Dedifferentiated amniotic fluid mesenchymal stem cell (primary cell): ENCODE measurements around the gene PSMG1.
A peak's percentile ranks its signal among the peaks of the same experiment; 100 is the strongest.
"Not testable (repeated sequence)": the region's sequence is repeated elsewhere in the genome, so short reads cannot be mapped to it uniquely, and the experiment has no call there.

Experiments
- DNase-seq: peaks from one replicate; pipeline ENCODE4 v3.0.0-alpha.2; 2016; ENCODE audit errors: extremely low spot score

The PSMG1 gene, protein sequence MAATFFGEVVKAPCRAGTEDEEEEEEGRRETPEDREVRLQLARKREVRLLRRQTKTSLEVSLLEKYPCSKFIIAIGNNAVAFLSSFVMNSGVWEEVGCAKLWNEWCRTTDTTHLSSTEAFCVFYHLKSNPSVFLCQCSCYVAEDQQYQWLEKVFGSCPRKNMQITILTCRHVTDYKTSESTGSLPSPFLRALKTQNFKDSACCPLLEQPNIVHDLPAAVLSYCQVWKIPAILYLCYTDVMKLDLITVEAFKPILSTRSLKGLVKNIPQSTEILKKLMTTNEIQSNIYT

DNA sequence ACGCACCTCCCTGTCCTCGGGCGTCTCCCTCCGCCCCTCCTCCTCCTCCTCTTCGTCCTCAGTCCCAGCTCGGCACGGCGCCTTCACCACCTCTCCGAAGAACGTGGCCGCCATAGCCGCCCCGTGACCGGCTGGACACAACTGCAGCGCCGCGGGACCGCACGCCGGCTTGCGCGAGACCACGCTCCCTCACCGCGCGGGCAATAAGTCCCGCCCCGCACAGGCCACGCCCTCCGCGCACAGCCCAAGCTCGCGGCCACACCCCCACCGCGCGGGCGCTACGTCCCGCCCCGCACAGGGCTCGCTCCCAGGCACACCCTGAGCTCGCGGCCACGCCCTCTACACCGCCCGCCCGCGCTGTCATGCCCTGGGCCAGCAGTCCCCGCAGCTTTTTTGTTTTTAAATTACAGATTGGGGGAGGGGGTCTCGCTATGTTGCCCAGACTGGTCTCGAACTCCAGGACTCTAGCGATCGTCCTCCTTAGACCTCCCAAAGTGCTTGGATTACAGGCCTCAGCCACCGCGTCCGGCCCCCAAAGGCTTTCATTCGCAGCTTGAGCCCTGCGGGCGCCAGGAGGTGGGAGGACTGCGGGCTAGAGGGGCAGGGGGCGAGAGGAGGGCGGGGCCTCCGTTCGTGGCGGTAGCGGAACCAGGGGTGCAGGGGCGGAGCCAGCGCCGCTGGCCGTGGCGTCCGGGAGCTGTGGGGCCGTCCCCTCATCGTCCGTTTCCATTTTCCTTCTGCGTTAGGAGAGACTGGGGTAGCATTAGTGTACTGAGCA lies at the start of gene PSMG1:
Gene PSMG1, minus strand, starts transcription at position 180 of the 778 bp plus-strand sequence. Its CDS starts 66 bp downstream, at position 114.
- peak; percentile 88 for DNase-seq

DNA sequence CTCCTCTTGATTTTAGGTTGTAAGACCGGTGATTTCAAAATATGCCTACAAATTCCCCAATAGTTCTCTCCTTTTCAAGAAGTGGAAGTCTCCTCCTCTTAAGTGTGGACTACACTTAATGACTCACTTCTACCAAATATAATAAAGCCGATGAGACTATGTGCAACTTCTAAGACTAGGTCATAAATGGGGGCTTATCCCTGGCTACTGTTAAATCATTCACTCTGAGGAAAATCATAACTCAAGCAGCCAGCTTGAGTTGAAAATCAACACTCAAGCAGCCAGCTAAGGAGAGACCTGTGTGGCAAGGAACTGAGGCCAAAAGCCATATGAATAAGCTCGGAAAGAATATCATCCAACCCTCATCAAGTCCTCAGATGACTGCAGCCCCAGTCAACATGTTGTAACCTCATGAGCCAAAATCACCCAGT lies 49.6 kb upstream of the PSMG1 start:
- DNase-seq = no peak

DNA sequence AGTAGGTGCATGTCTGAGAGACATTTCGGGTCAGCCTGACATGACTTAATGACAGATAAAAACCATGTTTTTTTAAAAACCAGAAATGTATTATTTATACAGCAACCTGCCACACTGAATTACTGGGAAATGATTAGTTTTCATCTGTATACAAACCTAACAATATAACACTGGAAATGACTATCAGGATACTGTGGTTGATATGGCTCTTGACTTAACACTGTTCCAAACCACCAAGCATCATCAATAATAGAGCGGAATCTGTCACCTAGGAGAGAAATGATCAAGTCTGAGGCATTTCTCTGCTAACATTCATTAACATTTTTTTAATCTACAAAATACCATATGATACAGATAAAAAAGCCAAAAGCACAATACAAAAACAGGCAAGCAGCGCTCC lies 41.7 kb upstream of the PSMG1 start:
- DNase-seq = no peak

DNA sequence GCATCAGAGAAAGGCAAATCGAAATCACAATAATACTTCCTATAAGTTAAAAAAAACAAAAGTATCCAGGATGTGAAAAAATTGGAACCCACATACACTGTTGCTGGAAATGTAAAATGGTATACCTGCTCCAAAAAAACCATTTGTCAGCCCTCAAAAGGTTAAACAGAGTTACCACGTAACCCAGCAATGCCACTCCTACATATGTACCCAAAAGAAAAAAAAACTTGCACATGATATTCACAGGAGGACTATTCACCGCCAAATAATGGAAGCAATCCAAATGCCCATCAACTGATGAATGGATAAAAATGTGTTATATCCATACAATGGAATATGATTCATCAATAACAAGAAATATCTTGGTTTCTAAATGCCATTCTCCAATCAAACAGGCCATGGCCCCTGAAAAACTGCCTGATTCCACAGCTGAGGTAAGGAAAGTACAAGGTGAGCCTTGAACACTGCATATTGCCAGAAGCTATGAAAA lies 38.8 kb upstream of the PSMG1 start:
- DNase-seq = no peak

DNA sequence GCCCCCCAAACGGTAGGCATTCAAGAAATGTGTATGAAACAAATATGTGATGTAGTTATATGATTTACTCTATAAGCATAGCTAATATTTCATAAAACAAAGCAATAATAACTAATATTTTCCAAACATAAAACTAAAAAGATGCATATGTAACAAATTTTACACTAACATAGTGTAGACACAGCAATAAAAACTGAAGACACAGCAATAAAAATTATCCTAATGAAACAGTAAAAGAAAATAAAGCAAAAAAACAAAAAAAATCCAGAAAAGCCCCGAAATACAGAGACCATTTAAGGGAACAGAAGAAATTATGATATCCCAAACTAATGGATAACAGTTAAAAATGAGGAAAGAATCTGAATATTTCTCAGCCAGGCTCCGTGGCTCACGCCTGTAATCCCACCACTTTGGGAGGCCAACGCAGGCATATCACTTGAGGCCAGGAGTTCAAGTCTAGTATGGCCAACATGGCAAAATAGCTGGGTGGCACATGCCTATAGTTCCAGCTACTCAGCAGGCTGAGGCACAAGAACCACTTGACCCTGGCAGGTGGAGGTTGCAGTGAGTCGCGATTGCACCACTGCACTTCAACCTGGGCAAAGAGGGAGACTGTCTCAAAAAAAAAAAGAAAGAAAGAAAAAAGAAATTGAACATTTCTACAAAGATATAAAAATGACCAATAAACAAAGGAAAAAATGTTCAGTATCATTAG lies 38.2 kb upstream of the PSMG1 start:
- no peak for DNase-seq

DNA sequence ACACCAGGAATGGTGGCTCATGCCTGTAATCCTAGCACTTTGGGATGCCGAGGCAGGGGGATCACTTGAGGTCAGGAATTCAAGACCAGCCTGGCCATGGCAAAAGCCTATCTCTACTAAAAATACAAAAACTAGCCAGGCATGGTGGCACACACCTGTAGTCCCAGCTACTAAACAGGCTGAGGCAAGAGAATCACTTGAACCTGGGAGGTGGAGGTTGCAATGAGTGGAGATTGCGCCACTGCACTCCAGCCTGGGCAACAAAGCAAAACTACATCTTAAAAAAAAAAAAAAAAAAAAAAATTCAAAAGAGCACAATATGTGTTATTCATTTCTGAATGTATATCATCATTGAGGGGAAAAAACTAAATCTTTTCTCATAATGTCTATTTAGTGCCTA lies 37.6 kb upstream of the PSMG1 start:
- DNase-seq = not testable (repeated sequence)

DNA sequence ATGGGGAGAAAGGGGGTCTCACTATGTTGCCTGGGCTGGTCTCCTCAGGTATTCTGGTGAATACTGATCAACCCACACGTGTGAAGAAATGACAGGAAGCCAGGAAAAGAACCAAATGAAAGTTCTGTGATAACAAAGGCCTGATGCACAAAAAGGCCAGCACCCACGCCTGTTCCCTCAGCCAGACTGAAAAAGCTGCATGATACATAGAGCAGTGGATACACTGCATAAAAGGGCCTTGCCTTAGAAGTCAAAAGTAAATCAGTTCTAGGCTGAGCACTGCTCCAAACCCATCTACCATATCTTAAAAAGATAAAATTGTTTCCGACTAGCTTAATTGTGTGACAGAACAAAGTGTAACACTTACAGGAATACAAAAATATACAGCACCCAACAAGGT lies 36.9 kb upstream of the PSMG1 start:
- no peak for DNase-seq

DNA sequence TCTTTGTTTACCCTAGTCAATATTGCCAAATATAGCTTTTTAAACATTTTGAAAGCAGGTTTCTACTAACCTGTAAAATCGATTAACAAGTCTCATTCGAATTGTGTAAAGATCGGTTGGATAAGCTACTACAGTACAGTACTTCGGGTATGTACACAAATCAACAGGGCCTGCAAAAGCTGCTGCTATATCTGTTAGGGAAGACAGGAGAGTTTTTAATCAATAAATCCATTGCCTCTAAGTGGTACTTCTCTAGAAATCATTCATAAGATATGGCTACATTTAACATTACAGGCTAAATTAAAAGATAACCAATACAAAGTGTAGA lies 34.8 kb upstream of the PSMG1 start:
- no peak for DNase-seq

DNA sequence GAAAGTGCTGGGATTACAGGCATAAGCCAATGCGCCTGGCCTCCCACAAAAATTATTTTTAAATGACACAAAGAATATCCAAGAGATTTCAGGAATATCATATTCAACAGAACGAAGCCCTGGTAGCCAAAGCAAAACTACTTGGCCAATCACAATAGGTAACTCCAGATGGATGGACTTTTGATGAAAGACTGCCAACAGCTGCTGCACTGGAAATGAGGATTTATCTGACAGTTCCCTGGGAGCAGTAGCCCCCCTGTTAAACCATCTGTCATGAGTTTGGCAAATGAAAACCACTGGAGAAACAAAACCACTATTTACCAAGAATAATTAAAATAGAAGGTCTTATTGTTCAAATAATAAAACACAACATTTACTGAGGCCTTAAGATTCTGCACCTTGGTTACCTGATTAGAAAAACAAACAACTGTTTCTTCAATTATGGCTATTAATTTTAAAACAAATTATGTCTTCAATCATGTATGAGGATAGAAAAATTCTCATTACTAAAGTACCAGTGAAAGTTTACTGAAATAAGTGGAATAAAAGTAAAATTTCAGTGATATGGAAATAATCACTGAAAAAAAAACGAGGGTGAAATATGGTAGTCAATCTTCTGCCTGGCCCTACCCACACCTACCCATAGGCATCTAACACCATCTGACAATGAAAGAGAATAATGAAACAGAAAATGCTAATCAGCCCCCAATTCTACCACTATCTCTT lies 34.3 kb upstream of the PSMG1 start:
- no peak for DNase-seq

DNA sequence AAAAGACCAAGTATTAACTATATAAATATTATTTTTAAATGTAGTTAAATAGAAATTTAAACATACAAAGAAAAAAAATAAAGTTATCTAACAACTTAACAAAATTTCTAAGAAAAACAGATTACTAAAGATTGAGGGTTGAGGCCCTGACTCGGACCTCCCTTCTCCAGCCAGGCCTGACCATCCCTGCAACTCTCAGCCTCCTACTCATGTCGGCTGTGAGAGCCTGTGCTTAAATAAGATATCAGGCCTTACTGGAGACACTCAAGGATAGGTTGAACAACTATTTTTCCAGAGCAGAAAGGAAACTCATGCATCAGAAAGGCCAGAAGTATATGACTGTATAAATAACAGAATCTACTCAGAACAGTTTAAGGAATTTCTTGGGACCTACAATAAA lies 33.0 kb upstream of the PSMG1 start:
- DNase-seq = no peak

DNA sequence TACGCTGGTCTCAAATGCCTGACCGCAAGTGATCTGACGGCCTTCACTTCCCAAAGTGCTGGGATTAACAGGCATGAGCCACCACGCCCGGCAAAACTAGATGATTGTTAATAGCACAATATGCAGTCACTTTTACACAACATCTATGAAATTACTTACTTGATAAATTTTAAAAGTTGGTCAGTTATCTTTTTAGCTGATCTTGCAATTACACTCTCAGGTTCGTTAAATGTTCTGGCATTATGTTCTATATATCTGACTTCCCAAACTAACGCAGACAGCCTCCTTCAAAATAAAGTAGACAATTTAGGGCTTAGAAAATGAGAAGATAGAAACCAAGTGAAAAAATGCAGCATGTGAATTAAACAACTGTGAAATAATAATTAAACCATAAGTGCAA lies 31.8 kb upstream of the PSMG1 start:
- no peak for DNase-seq

DNA sequence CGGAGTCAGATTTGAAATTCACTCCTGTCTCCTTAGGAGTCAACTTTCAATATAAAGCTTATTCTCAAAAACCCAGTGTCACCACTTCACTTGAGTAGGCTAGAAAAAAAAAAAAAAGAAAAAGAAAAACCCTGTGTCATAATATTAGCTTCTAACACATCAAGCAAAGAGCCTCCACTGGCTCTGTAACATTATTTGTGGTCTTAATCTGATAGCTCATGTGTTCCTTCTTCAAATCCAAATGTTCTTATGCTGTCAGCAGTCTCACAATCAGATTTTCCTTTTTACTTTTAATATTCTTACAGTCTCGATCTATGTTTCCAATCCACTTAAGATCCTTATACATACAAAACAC lies 26.1 kb upstream of the PSMG1 start:
- DNase-seq = no peak

DNA sequence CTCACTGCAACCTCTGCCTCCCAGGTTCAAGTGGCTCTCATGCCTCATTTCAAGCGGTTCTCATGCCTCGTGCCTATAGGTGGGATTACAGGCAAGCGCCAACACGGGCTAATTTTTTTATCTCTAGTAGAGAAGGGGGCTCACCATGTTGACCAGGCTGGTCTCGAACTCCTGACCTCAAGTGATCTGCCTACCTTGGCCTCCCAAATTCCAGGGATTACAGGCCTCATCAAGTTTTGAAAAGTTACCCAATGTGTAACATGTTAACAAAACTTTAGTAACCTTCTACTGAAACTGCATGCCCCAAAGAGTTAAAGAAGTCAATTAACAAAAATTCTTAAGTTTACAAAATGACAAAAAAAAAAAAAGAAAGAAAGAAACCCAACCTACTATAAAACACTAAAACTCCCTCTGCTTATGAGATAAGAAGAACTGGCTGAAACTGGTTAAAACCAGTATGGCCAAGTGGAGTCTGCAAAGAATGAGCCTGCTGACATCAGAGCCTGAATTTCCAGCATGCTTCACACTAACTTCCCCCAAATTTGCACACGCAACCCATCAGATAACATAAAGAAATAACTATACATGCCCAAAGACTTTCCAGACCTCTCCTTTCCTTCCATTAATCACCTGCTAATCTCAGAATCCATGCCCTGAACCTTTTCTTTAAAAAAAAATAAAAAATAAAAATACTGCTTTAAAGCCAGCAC lies 25.5 kb upstream of the PSMG1 start:
- DNase-seq = no peak

DNA sequence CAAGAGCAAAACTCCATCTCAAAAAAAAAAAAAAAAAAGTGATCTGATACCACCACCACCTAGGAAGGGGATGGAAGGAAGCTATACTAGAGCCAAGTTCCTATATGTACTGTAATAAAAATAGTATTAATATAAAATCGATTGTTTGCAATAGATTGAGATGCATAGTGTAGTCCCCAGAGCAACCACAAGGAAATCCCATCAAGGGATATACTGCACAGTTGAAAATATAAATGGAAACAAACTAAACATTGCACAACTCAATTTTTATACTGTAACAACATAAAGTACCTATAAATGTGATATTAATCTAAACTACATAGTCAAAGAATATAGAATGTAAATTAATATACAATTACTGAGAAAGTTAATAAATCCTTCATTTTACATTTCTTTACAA lies 20.9 kb upstream of the PSMG1 start:
- DNase-seq = no peak

DNA sequence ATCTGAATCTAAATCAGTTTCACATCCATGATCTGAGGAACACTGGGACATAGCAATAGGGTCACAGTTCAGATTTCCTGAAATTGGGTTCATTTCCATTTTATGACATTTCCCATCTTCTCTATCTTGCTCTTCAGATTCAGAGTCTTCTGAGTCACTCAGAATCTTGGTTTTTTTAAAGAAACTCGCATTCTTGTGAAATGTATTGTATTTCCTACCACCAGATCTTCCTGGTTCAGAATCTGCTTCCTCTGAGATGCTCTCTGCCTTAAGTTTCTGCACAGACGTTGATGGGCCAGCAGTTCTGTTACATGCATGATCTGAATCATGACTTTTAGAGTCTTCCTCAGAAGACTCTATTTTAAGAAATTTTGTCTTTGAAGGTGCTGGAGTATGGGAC lies 15.5 kb upstream of the PSMG1 start:
- no peak for DNase-seq

DNA sequence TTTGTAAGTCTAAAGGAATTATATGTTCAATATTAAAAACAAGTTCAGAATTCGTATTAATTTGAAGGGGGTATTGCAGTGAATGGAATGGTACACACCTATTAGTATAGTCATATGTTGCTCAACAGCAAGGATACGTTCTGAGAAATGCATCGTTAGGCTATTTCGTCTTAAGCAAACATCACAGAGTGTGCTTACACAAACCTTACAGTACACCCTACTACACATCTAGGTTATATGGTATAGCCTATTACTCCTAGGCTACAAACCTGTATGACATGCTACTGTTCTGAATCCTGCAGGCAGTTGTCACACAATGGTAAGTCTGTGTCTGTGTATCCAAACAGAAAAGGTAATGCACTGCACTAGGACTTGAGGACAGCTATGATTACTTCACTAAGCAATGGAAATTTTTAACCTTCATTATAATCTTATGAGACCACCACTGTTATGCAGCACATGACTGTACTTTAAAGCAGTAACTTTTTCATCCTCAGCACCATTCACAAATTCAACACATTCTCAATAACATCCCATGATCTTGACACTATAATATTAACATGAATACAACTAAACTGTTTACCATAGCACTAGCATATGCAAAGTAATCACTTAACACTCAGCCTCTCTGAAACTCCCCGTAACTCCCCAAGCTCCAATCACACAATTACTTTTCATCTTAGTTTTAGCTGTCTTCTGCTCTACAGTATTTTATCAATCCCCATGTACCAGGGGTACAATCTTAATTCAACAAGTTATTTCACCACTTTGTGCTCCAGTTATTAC lies 14.4 kb upstream of the PSMG1 start:
- DNase-seq = no peak

DNA sequence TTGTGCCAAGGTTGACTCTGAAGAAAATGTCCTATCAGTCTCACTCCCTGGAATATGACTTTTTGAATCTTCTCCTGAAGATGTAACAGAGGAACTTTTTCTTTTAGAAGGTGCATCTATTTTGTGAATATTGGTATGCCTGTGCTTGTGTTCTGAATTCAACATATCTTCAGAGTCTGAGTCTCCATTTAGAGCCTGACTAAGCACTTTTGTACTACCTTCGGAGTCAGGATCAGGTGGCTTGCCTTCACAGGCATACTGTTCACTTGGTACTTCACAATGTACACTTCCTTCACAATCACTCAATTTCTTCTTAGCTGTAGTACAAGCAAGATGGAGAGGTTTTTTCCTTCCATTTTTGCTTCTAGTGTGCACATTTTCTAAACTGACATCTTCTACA lies 13.6 kb upstream of the PSMG1 start:
- no peak for DNase-seq

DNA sequence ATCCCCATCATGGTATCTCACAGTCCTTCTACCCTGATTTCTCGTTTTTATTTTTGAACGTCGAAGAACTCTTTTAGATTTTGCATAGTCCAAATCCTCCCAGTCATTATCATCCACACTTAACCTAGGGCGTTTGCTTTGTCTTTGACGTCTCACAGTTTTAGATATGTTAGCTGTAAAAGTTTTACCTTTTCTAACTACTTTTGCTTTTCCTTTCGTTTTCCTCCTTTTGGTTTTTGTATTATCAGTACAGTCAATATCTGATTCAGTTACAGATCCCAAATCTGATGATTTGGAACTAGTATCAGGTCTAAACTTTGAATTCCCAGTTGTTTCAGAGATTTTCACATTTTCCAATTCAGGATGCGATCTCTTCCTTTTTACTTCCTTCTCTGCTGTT lies 13.1 kb upstream of the PSMG1 start:
- no peak for DNase-seq

DNA sequence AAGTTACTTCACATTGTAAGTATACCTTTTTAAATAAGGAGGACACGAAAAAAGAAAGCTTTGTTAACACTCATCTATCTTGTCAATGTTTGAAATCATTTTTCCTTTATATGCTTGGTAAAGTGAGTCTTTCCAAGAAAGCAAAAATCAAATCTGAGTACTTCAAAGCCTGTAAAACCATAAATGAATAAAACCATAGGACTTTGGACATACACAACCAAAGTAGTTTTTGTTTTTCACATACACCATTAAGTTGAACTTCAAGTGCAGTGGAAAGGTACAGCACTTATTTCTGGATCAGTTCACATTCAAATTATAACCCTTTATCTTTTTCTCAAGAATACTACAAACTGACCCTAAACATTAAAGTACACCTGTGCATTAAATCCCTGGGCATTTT lies 10.1 kb upstream of the PSMG1 start:
- no peak for DNase-seq

DNA sequence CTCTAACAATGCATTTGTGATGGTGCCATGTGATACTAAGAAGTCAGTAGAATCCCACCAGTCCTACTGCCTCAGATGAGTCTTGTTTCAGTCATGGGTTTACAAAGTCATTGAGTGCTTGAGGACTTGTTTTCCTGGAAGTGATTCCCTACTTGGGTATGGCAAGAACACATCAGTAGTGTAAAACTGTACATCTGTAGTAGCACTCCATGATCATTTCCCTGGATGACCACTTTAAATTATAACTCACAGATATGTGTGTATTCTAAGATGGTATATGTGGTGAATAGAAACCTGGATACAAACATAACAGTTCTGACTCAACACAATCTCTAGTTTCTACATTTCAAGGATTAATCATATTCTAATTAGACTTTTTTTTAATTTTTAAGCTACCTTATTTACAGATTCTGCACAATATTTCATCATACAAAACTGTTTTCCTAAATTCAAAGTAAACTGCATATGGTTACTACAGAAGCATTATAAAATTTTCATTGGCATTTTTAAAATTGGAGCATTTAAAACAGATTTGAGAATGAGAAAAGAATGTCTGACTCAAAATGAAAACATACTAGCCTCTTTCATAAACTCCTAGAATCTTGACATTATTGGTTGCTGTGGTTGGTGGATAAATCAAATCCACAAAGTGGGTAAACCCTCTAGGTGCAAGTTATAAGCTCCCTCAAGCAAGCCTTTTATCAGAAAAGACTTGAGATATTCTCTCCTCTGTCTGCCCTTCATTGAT lies 6.8 kb upstream of the PSMG1 start:
- DNase-seq = peak; percentile 65
